ENCODE measurements around the gene BARX2. TPM values are rescaled to one million over a fixed set of nuclear protein-coding genes. Genes with fewer than 3 reads are reported as not detected.
A peak's percentile ranks its signal among the peaks of the same experiment; 100 is the strongest.

The BARX2 gene
- total RNA-seq, 1 donor from 2014 or later = not detected

GRCh38 chr11:129372609-129373488, 2.8 kb upstream of the BARX2 start:
- DNase-seq (ENCODE audit: low spot score in 2 of 2) (peak in 1 of 2 donors; percentile 15), FAIRE-seq (no peak)

- DNase-seq (ENCODE audit: low spot score in 2 of 2) = peak in 1 of 2 donors; percentile 14
- FAIRE-seq = no peak
Measured at GRCh38 chr11:129373489-129373953, 2.1 kb upstream of the BARX2 start.

- FAIRE-seq (no peak), DNase-seq (ENCODE audit: low spot score in 2 of 2) (peak; percentile 10 to 30)
Measured at GRCh38 chr11:129374081-129374992, 1.3 kb upstream of the BARX2 start.

GRCh38 chr11:129374993-129375750, 476 bp upstream of the BARX2 start:
- FAIRE-seq (no peak), DNase-seq (ENCODE audit: low spot score in 2 of 2) (peak; percentile 20 to 26)

DNA sequence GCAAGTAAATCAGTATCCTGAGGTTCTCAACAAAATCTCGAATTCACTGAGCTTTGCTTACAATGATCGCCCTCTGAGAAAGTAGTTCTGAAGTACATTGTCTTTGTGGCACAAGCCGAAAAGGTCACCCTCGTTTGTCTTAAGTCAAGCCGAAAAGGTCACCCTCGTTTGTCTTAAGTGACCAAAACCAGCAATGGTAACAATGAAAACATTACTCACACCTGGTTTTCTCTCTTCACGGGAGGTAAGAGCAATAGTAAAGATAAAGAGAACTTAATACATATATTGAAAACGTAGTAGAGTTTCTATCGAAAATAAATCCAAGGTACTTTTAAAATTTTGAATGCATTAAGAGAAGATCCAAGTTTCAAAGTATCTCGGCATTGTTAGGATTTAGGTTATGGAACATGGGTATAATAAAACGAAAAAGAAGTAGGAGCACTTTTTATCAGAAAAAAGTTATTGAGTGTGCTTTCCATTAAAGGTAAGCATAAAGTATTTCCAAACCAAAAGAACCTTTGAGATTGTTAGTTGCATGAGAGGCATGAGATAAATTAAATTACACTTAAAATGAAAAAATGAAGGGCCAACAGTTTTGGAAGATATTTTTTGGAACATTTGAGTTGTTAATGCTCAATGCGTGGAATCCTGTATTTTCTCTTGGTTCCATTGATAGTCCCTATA, 1.2 kb downstream of the BARX2 start:
- no peak for FAIRE-seq
- no peak for DNase-seq (ENCODE audit: low spot score in 2 of 2)

- DNase-seq (ENCODE audit: low spot score in 2 of 2) (no peak), FAIRE-seq (no peak)
Measured at GRCh38 chr11:129377739-129378138, 2.1 kb downstream of the BARX2 start.

DNA sequence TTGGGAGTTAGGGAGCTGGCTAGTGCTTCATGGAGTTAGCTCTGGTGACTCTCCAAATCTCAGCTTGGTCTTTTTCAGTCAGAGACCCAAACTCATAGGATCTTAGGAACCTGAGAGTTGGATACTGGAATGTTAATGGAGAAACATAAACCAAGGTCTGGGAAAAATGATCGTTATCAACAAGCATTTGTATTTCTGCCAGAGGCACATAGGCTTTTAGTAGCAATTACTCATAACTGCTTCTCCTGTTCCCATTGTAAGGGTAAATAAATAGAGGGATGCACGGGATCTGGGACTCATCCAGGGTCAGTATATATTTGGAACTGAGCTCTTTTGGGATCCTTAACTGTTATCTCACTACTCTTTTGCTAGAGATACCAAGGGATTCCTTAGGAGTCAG, 4.8 kb downstream of the BARX2 start:
- no peak for DNase-seq (ENCODE audit: low spot score in 2 of 2)
- no peak for FAIRE-seq

GRCh38 chr11:129382583-129382982, 6.9 kb downstream of the BARX2 start:
- no peak for FAIRE-seq
- no peak for DNase-seq (ENCODE audit: low spot score in 2 of 2)

DNA sequence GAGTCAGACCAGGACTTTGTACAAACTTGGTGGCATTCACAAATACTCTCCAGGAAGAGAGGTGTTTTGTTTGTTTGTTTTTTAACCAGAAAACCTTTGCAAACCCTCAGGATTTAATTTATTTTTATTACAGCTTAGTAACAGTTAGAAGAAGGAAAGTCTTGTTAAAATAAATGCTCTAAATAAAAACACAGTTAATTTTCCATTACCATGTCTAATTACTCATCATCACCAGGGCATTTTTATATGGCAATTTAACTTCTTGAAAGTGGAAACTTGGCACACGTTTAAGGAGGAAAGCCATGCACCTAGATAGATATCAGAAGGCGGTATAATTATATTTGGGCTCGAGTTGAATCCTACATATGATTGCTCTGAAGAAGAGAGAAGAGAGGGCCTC, 7.4 kb downstream of the BARX2 start:
- FAIRE-seq (no peak), DNase-seq (ENCODE audit: low spot score in 2 of 2) (no peak)

- FAIRE-seq = no peak
- no peak for DNase-seq (ENCODE audit: low spot score in 2 of 2)
Measured at GRCh38 chr11:129383502-129383901, 7.9 kb downstream of the BARX2 start.

DNA sequence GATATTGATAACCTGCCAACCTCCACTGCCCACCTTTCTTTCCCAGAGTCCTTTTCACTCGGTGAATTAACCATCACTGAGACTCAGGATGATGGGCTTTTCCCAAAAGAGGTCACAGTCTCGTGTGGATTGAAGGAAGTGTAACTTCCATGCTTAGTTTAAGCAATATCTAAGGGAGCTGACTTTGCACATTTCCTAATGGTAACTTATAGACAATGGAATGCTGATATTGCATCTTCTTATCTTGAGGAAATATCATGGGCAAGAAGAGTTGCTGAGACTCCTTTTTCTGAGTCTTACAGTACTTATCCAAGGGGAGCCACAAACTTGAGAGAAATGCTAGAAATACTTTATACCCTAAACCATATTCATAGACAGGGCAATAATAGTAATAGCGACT, 8.8 kb downstream of the BARX2 start:
- no peak for FAIRE-seq
- no peak for DNase-seq (ENCODE audit: low spot score in 2 of 2)

- no peak for DNase-seq (ENCODE audit: low spot score in 2 of 2)
- FAIRE-seq = no peak
Measured at GRCh38 chr11:129385801-129386200, 10.2 kb downstream of the BARX2 start.

DNA sequence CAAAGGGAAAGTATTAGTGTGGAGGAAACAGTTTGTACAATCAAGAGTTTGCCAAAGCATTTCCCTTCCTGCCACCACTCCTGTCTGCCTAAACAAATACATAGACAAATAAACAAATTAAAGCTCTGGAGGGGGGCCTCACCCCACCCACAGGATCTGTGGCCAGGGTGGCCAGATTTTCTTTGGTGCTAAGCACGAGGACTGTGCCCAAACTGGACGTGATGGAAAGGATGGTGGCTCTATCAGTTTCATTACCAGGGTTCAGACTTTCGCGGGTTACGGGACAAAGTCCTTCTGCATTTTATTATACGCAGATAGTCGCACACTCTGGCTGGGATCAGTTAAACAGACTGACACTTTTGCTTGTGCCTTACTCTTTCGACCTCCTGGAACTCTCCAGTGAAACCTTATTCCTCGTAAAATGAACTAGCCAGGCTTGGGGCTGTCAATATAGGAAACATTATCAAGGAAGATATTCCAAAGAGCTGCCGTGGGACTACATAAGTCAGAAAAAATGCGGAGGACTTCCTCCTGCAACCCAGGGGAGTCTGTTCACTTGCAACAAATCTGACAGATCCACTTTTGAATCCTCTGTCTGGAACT, 11.2 kb downstream of the BARX2 start:
- FAIRE-seq = no peak

GRCh38 chr11:129387434-129387833, 11.8 kb downstream of the BARX2 start:
- FAIRE-seq (no peak), DNase-seq (ENCODE audit: low spot score in 2 of 2) (no peak)

More for the DNA sequence above, 11.2 kb downstream of the BARX2 start:
- no peak for DNase-seq (ENCODE audit: low spot score in 2 of 2)

DNA sequence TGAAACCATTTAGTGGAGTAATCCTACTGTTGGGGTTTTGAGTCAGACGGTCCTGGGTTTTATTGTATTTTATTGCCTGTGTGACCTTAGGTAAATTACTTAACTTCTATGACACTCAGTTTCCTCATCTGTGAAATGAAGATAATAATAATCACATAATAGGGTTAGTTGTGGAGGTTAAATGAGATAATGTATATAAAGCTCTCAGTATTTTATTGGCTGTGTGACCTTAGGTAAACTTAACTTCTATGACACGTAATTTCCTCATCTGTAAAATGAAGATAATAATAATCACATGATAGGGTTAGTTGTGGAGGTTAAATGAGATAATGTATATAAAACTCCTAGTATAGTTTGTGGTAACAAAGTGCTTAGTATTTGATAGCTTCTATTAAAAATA, 13.2 kb downstream of the BARX2 start:
- DNase-seq (ENCODE audit: low spot score in 2 of 2) (no peak), FAIRE-seq (no peak)

GRCh38 chr11:129390303-129390821, 14.7 kb downstream of the BARX2 start:
- no peak for DNase-seq (ENCODE audit: low spot score in 2 of 2)
- no peak for FAIRE-seq

- DNase-seq (ENCODE audit: low spot score in 2 of 2) (no peak), FAIRE-seq (no peak)
Measured at GRCh38 chr11:129391360-129391759, 15.7 kb downstream of the BARX2 start.

DNA sequence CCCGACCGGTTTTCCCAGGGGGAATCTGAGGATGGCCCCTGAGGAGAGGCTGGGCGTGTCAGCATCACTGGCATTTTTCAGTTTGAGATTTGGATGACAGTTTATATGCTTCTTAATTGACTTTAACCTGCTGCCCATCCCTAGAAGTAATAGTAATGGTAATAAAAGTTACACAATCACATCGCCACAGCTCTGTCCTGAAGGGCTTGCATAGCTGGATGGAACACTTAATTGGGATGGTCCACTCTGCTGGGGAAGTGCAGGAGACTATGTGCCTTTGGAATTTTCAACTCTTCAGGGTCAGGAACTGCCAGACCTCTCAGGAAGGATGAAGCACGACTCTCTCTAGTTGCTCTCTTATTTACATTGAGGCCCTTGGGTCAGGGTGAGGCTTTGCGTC, 16.2 kb downstream of the BARX2 start:
- DNase-seq (ENCODE audit: low spot score in 2 of 2) = no peak
- no peak for FAIRE-seq

- DNase-seq (ENCODE audit: low spot score in 2 of 2) (no peak), FAIRE-seq (no peak)
Measured at GRCh38 chr11:129392995-129393394, 17.3 kb downstream of the BARX2 start.
